Naive thymus-derived CD4-positive, alpha-beta T cell (primary cell): ENCODE measurements around the gene RAB44. TPM values are rescaled to one million over a fixed set of nuclear protein-coding genes. Genes with fewer than 3 reads are reported as not detected.
A peak's percentile ranks its signal among the peaks of the same experiment; 100 is the strongest.

Source experiments
- ATAC-seq: fragments of 150-1000 bp; cut with Tn5 transposase; 2 replicates; pipeline ENCODE4 v1.10.0; 2021; ENCODE audit warnings: mild to moderate bottlenecking, moderate library complexity
- CTCF ChIA-PET: fragments of 350-600 bp; sonication (Branson Sonifier 250); formaldehyde crosslinking; loops from one replicate; lab custom pipeline; 2021; ENCODE audit warnings: antibody characterized with exemption; lab: Charles Lee
- POLR2A ChIA-PET: fragments of 350-600 bp; sonication (Branson Sonifier 250); formaldehyde crosslinking; loops from one replicate; lab custom pipeline; 2021; ENCODE audit warnings: antibody characterized with exemption, inconsistent platforms; lab: Charles Lee
- DNase-seq, 9 donors: peaks; one replicate each; pipeline versions ENCODE4 v3.0.0 to v3.0.0-alpha.2; 2020 to 2022; ENCODE audit warnings: mixed read lengths in 1 of 9
- H3K27ac ChIP-seq: one replicate; pipeline ENCODE4 v1.7.0; 2013; ENCODE audit warnings: mild to moderate bottlenecking, low read depth, low read length, moderate library complexity
- H3K27me3 ChIP-seq, 2 donors: one replicate each; pipeline ENCODE4 v1.7.0; 2013; ENCODE audit warnings: low read length in 2 of 2, mild to moderate bottlenecking in 2 of 2, moderate library complexity in 2 of 2; ENCODE audit not compliant: control insufficient read depth in 2 of 2, insufficient read depth in 2 of 2
- H3K36me3 ChIP-seq, 3 experiments: 1 replicate in 2 of 3; 2 replicates in 1 of 3; pipeline ENCODE4 v1.7.0; 2013; ENCODE audit warnings: low read length in 3 of 3, mild to moderate bottlenecking in 3 of 3, moderate library complexity in 1 of 3; ENCODE audit not compliant: insufficient read depth in 3 of 3, control insufficient read depth in 2 of 3
- H3K4me1 ChIP-seq, 2 donors: one replicate each; pipeline ENCODE4 v1.7.0; 2013; ENCODE audit warnings: low read length in 2 of 2, mild to moderate bottlenecking in 2 of 2, moderate library complexity in 1 of 2; ENCODE audit not compliant: control insufficient read depth in 2 of 2, insufficient read depth in 2 of 2
- H3K4me3 ChIP-seq: 2 replicates; pipeline ENCODE4 v1.7.0; 2013; ENCODE audit warnings: mild to moderate bottlenecking, low read length
- H3K9me3 ChIP-seq, 3 experiments: 1 replicate in 2 of 3; 2 replicates in 1 of 3; pipeline ENCODE4 v1.7.0; 2013; ENCODE audit warnings: low read length in 3 of 3; ENCODE audit not compliant: control insufficient read depth in 2 of 3
- H3K27ac Mint-ChIP-seq, 9 donors: one replicate each; pipeline ENCODE4 v1.8.0; 2020 to 2022; ENCODE audit warnings: mixed read lengths in 9 of 9, mild to moderate bottlenecking in 8 of 9, moderate library complexity in 5 of 9, inconsistent platforms in 2 of 9
- H3K27me3 Mint-ChIP-seq, 5 donors: one replicate each; pipeline ENCODE4 v1.8.0; 2021 to 2022; ENCODE audit warnings: mixed read lengths in 5 of 5, mild to moderate bottlenecking in 1 of 5
- H3K36me3 Mint-ChIP-seq, 5 donors: one replicate each; pipeline ENCODE4 v1.8.0; 2020 to 2022; ENCODE audit warnings: mixed read lengths in 5 of 5, mild to moderate bottlenecking in 3 of 5, inconsistent platforms in 1 of 5
- H3K4me1 Mint-ChIP-seq, 7 donors: one replicate each; pipeline ENCODE4 v1.8.0; 2020 to 2022; ENCODE audit warnings: mixed read lengths in 7 of 7, mild to moderate bottlenecking in 3 of 7, inconsistent platforms in 1 of 7
- H3K4me3 Mint-ChIP-seq, 10 donors: one replicate each; pipeline ENCODE4 v1.8.0; 2020 to 2022; ENCODE audit warnings: mild to moderate bottlenecking in 10 of 10, mixed read lengths in 10 of 10, moderate library complexity in 6 of 10, inconsistent platforms in 2 of 10
- H3K9me3 Mint-ChIP-seq, 11 donors: one replicate each; pipeline ENCODE4 v1.8.0; 2020 to 2022; ENCODE audit warnings: mixed read lengths in 11 of 11, mild to moderate bottlenecking in 4 of 11, inconsistent platforms in 1 of 11, moderate library complexity in 1 of 11
- intact Hi-C, 2 donors: fragments of 100-400 bp; cut with micrococcal nuclease; formaldehyde crosslinking; loops; one replicate each; pipeline ENCODE4 v1.15.1; 2023
- polyA plus RNA-seq, 2 donors: library from polyadenylated mRNA; unstranded; fragments of 300-500 nt; fragmentation: Illumina TruSeq; gene quantifications; one replicate each; pipeline ENCODE4 v1.2.3, GENCODE V29; 2021
- total RNA-seq, 6 experiments: library from RNA in 5 of 6; stranded (reverse) in 5 of 6; gene quantifications; 1 replicate in 5 of 6; 2 replicates in 1 of 6; pipeline ENCODE4 v1.2.3 and lab custom pipeline; 2021 to 2026

RAB44 gene, protein sequence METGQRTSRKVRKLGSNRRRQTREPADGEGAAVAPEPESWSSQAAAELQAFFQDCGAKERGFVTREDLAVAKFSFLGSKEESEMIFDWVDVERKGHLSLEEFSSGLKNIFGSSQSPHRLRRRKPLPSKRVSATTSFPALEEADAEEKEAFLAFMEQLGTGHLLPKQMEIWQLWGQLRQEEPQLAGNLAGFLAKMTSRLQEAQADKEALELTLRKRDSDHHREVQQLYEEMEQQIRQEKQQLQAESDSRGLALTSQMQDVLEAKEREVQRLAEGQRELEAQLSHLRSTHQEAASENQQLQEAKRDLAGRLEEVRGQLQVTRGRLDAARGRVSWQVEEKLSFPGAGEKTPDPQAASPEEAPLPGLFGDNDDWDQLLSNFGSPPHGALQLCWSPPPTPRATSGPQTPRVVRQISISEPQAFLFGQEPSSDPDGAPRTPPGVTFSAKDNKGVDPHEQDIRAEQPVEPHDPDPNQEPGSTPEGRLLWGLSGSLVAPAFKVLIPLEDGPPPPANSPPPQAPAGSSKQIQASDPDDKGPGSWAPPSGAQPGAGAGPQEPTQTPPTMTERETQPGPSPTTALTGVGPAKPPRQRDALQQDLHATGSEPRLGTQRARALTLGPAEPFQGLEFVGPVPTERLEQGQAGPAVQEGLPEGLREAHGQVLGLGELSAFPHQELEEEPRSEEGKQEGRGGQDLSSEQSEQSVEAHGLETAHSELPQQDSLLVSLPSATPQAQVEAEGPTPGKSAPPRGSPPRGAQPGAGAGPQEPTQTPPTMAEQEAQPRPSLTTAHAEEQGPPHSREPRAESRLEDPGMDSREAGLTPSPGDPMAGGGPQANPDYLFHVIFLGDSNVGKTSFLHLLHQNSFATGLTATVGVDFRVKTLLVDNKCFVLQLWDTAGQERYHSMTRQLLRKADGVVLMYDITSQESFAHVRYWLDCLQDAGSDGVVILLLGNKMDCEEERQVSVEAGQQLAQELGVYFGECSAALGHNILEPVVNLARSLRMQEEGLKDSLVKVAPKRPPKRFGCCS
- 10 to 100 TPM in 1 of 5 experiments, 1 to 10 TPM in 1, under 1 TPM in 1, not detected in 2; 0.07 to 10.1 (median 1.8) TPM for total RNA-seq
- not detected for polyA plus RNA-seq
- not detected for total RNA-seq (lab: John Stamatoyannopoulos, UW)

DNA sequence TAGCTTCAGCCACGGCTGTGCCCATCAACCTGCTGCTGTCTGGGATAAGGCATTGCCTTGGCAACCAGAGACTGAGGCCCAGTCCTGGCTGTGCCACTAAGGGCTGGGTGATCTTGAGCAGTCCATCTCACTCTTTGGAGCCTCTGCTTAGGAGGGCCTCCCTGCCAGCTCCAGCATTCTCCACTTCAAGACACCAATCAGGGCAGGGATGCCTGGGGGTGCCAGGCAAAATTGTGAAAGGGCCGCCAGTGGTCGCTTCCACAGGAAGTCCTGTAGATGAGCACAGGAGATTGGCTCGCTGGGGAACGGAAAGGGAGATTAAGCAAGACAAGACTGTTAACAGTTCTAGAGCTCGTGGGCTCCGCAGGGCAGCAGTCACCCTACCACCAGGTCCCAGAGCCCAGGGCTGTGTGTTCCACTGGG, at the start of gene RAB44:
RAB44 (plus strand) TSS at position 346 of the 423 bp plus-strand sequence. CDS start 6,410 bp downstream, outside the sequence.
- ChIA-PET POLR2A (no interaction called here), CTCF (interaction anchor here (0.5 kb wide), 1 partner anchor 293 kb away, joined by 4 read pairs; no protein-coding TSS in a partner anchor)
- Mint-ChIP-seq H3K27me3 (peaks cover 0 to 6% (median 0%) of the 10 kb centered on the region in 5 donors), H3K36me3 (no peaks in the 10 kb centered on the region), H3K27ac (no peak within 1 kb of the TSS), H3K9me3 (no peaks in the 10 kb centered on the region), H3K4me3 (no peak within 1 kb of the TSS), H3K4me1 (peaks cover 0 to 47% (median 5%) of the 10 kb centered on the region in 7 donors)
- Histone ChIP-seq H3K4me3 (no peak within 1 kb of the TSS), H3K4me1 (peaks cover 0 to 1% of the 10 kb centered on the region in 2 donors), H3K9me3 (no peaks in the 10 kb centered on the region), H3K27ac (no peak within 1 kb of the TSS), H3K36me3 (no peaks in the 10 kb centered on the region), H3K27me3 (no peaks in the 10 kb centered on the region)
- ATAC-seq (peak; percentile 54), DNase-seq (no peak)
- intact Hi-C loops: no loop called here

DNA sequence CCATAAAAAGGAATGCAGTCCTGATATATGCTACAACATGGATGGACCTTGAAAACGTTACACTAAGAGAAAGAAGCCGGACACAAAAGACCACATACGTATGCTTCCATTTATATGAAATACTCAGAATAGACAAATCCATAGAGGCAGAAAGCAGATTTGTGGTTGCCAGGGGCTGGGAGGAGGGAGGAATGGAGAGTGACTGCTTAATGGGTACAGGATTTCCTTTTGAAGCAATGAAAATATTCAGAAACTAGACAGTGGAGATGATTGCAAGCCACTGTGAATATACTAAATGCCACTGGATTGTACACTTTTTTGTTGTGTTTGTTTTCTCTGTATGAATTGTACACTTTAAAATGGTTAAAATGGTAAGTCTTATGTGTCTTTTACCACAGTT, 48.5 kb upstream of the RAB44 start:
- H3K36me3 Mint-ChIP-seq: no peaks in the 10 kb centered on the region
- POLR2A ChIA-PET: no interaction called here

DNA sequence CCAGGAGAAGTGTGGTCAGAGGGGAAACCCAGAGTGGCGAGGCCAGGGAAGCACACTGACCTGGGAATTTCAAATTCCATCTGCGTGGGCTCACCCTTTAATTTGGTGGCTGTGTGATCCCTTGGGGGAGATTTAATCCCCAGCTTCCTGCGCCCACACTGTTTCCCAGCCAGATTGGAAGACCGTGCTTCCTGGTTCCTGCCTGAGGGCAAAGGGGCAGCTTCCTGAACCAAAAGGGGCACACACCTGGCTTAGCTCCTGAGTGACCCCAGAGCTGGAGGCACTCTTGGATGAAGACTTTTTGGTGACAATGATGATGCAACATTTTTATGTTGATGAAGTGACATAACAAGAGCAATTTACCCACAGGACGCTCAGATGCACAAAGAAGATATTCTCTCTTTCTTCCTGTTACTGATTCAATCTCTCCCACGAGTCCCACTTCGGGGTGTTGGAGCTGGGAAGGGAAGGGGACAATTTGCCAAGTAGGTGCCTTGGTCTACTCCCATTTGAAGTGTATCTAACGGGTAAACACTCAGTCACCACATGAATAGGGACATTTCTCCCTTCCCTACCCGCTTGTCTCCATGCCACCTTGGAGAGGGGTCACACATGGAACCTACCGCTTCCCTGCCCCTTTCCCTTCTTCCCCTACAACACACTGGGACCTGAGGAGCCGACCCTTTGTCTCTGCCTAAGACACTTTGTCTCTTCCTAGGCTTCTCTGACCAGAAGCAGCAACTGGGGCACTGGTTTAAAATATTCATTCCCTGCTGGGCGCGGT, 47.7 kb upstream of the RAB44 start:
- POLR2A ChIA-PET: no interaction called here
- ATAC-seq: no peak

More for the DNA sequence above, 48.5 kb upstream of the RAB44 start:
- ATAC-seq: no peak
- H3K27me3 ChIP-seq: no peaks in the 10 kb centered on the region
- no peak overlapping the region for H3K4me3 ChIP-seq
- Mint-ChIP-seq H3K27me3 (peaks cover 0 to 45% (median 4%) of the 10 kb centered on the region in 5 donors), H3K4me1 (peaks cover 0 to 7% (median 0%) of the 10 kb centered on the region in 7 donors), H3K9me3 (no peaks in the 10 kb centered on the region), H3K27ac (no peak overlapping the region), H3K4me3 (no peak overlapping the region)
- H3K4me1 ChIP-seq: no peaks in the 10 kb centered on the region
- no peaks in the 10 kb centered on the region for H3K36me3 ChIP-seq
- no peak overlapping the region for H3K27ac ChIP-seq
- intact Hi-C loops: no loop called here
- CTCF ChIA-PET: no interaction called here
- DNase-seq: no peak
- no peaks in the 10 kb centered on the region for H3K9me3 ChIP-seq

DNA sequence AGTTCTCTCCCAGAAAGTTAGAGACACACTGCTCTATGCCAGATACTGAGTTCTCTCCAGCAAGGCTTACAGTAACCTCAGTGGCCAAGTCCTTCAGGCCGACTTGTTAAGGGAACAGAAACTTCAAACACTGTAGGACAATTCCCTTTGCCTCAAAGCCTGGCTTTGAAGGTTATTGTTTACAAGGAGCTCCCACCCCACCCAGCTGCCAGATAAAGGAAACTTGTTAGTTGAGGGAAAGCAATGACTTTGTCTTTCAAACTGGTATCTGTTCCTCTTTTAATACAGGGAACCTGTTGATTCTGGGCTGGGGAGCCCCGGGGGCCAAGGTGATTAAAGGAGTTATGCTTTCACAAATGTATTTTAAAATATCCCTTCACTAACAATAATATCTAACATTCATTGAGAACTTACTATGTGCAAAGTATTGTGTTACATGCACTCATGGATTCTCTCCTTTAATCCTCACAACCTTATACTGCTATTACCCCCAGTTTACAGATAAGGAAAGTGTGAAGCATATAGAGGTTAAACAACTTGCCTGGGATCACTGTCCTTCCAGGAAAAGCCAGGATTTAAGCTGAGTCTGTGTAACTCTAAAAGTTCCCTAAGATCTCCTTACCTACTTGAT, 46.7 kb upstream of the RAB44 start:
- H3K27me3 Mint-ChIP-seq: peaks cover 4 to 63% (median 10%) of the 10 kb centered on the region in 5 donors
- H3K4me3 ChIP-seq: no peak overlapping the region
- no peaks in the 10 kb centered on the region for H3K4me1 ChIP-seq
- H3K36me3 Mint-ChIP-seq: no peaks in the 10 kb centered on the region
- H3K4me3 Mint-ChIP-seq: no peak overlapping the region
- peaks cover 0 to 12% (median 0%) of the 10 kb centered on the region in 7 donors for H3K4me1 Mint-ChIP-seq
- H3K27ac ChIP-seq: no peak overlapping the region
- no peak for DNase-seq
- ChIA-PET POLR2A (no interaction called here), CTCF (interaction anchor here (0.6 kb wide), 1 partner anchor 192 kb away, joined by 3 read pairs; no protein-coding TSS in a partner anchor)
- H3K27ac Mint-ChIP-seq: no peak overlapping the region
- no peaks in the 10 kb centered on the region for H3K9me3 Mint-ChIP-seq
- H3K9me3 ChIP-seq: no peaks in the 10 kb centered on the region
- no peaks in the 10 kb centered on the region for H3K36me3 ChIP-seq
- intact Hi-C loops: no loop called here
- no peaks in the 10 kb centered on the region for H3K27me3 ChIP-seq
- ATAC-seq: peak; percentile 52

More for the DNA sequence above, 47.7 kb upstream of the RAB44 start:
- Histone ChIP-seq H3K27ac (no peak overlapping the region), H3K27me3 (no peaks in the 10 kb centered on the region), H3K9me3 (no peaks in the 10 kb centered on the region), H3K36me3 (no peaks in the 10 kb centered on the region), H3K4me1 (no peaks in the 10 kb centered on the region), H3K4me3 (no peak overlapping the region)
- peaks cover 0 to 7% (median 0%) of the 10 kb centered on the region in 7 donors for H3K4me1 Mint-ChIP-seq
- peak overlapping the region in 1 of 9 donors; percentile 57 for H3K27ac Mint-ChIP-seq
- intact Hi-C loops: no loop called here
- no peak overlapping the region for H3K4me3 Mint-ChIP-seq
- no peaks in the 10 kb centered on the region for H3K9me3 Mint-ChIP-seq
- DNase-seq: no peak
- H3K27me3 Mint-ChIP-seq: peaks cover 0 to 53% (median 4%) of the 10 kb centered on the region in 5 donors
- CTCF ChIA-PET: no interaction called here
- no peaks in the 10 kb centered on the region for H3K36me3 Mint-ChIP-seq

DNA sequence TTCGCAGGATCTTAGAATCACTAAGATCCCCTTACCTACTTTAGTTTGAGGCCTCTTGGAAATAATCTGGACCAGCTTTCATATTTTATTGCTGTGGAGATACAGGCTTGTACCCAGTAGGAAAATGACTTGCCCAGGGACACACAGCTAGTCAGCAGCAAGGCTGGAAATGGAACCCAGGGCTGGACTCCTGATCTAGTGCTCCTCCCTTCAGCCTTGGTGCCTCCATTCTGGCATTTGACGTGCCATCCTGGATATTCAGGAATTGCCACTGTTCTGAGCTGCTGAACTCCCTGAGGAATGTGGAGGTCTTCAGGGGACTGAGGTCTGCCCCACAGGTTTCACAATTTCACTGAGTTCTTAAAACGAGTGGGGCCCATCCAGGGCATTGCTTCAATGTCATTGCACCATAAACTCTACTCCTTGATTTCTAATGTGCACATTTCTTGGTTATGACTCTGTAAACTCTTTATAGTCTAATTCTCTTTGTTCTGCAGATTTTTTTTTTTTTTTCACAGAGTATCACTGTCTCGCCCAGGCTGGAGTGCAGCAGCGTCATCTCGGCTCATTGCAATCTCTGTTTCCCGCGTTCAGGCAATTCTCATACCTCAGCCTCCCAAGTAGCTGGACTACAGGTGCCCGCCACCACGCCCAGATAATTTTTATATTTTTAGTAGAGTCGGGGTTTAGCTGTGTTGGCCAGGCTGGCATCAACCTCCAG, 45.8 kb upstream of the RAB44 start:
- H3K27ac Mint-ChIP-seq: no peak overlapping the region
- H3K27ac ChIP-seq: no peak overlapping the region
- H3K36me3 Mint-ChIP-seq: no peaks in the 10 kb centered on the region
- H3K4me1 Mint-ChIP-seq: peaks cover 0 to 15% (median 0%) of the 10 kb centered on the region in 7 donors
- CTCF ChIA-PET: interaction anchor here (0.6 kb wide), 1 partner anchor 192 kb away, joined by 3 read pairs; no protein-coding TSS in a partner anchor
- H3K4me1 ChIP-seq: no peaks in the 10 kb centered on the region
- intact Hi-C loops: no loop called here
- no peak overlapping the region for H3K4me3 Mint-ChIP-seq
- H3K9me3 Mint-ChIP-seq: no peaks in the 10 kb centered on the region
- no peaks in the 10 kb centered on the region for H3K36me3 ChIP-seq
- H3K27me3 ChIP-seq: no peaks in the 10 kb centered on the region
- no peak overlapping the region for H3K4me3 ChIP-seq
- ATAC-seq: no peak
- peaks cover 4 to 65% (median 14%) of the 10 kb centered on the region in 5 donors for H3K27me3 Mint-ChIP-seq
- no peaks in the 10 kb centered on the region for H3K9me3 ChIP-seq
- no peak for DNase-seq
- POLR2A ChIA-PET: interaction anchor here (0.6 to 1.1 kb wide), 2 partner anchors 10 to 28 kb away, joined by 3 read pairs; no protein-coding TSS in a partner anchor
